ENCODE measurements around the gene ARL14. TPM values are rescaled to one million over a fixed set of nuclear protein-coding genes. Genes with fewer than 3 reads are reported as not detected.

ARL14 gene
- total RNA-seq, 3 donors from 2014 or later, result not detected

- Histone ChIP-seq H3K4me1 (no peaks in the 10 kb centered on the region), H3K36me3 (no peaks in the 10 kb centered on the region), H3K27ac (no peak overlapping the region), H3K27me3 (no peaks in the 10 kb centered on the region), H3K4me3 (no peak overlapping the region), H3K9me3 (no peaks in the 10 kb centered on the region)
- intact Hi-C loops (cut with DNase I; ENCODE audit: low total_unique reads), result no loop called here
- no peak for TF ChIP-seq POLR2AphosphoS5 (IDR thresholded peaks at IDR 0.05)
- no peak for TF ChIP-seq CTCF (IDR thresholded peaks at IDR 0.05)
- no peak for TF ChIP-seq POLR2A (IDR thresholded peaks at IDR 0.05)
- DNase-seq (ENCODE audit: low spot score in 2 of 2), result no peak
These were observed 3.8 kb upstream of the ARL14 start for GRCh38 chr3:160673188-160673587.

- no peaks in the 10 kb centered on the region for H3K27me3 ChIP-seq
- no peak for TF ChIP-seq CTCF (IDR thresholded peaks at IDR 0.05)
These were observed 1.3 kb upstream of the ARL14 start for GRCh38 chr3:160675566-160676124.

GRCh38 chr3:160677459-160677881 lies 510 bp downstream of the ARL14 start:
- no peaks in the 10 kb centered on the region for H3K36me3 ChIP-seq
- intact Hi-C loops (cut with DNase I; ENCODE audit: low total_unique reads), result no loop called here
- no peak overlapping the region for H3K27ac ChIP-seq
- no peaks in the 10 kb centered on the region for H3K9me3 ChIP-seq
- H3K27me3 ChIP-seq, result no peaks in the 10 kb centered on the region
- H3K4me1 ChIP-seq, result no peaks in the 10 kb centered on the region
- no peak for DNase-seq (ENCODE audit: low spot score in 2 of 2)
- TF ChIP-seq CTCF (IDR thresholded peaks at IDR 0.05) (no peak), POLR2A (IDR thresholded peaks at IDR 0.05) (no peak), POLR2AphosphoS5 (IDR thresholded peaks at IDR 0.05) (no peak)
- H3K4me3 ChIP-seq, result no peak overlapping the region

More at GRCh38 chr3:160675566-160676124, 1.3 kb upstream of the ARL14 start:
- H3K4me3 ChIP-seq, result no peak overlapping the region
- no peaks in the 10 kb centered on the region for H3K36me3 ChIP-seq
- intact Hi-C loops (cut with DNase I; ENCODE audit: low total_unique reads), result no loop called here
- no peaks in the 10 kb centered on the region for H3K4me1 ChIP-seq
- no peak for DNase-seq (ENCODE audit: low spot score in 2 of 2)
- H3K9me3 ChIP-seq, result no peaks in the 10 kb centered on the region
- H3K27ac ChIP-seq, result no peak overlapping the region

- Histone ChIP-seq H3K9me3 (no peaks in the 10 kb centered on the region), H3K27ac (no peak overlapping the region), H3K36me3 (no peaks in the 10 kb centered on the region), H3K27me3 (no peaks in the 10 kb centered on the region), H3K4me3 (no peak overlapping the region), H3K4me1 (no peaks in the 10 kb centered on the region)
- no peak for DNase-seq (ENCODE audit: low spot score in 2 of 2)
- TF ChIP-seq POLR2A (IDR thresholded peaks at IDR 0.05), result no peak
- TF ChIP-seq POLR2AphosphoS5 (IDR thresholded peaks at IDR 0.05), result no peak
- no peak for TF ChIP-seq CTCF (IDR thresholded peaks at IDR 0.05)
- intact Hi-C loops (cut with DNase I; ENCODE audit: low total_unique reads), result no loop called here
These were observed 1.4 kb downstream of the ARL14 start for GRCh38 chr3:160678292-160678842.

GRCh38 chr3:160684368-160684740 lies 7.4 kb downstream of the ARL14 start:
- Histone ChIP-seq H3K9me3 (no peaks in the 10 kb centered on the region), H3K4me1 (no peaks in the 10 kb centered on the region), H3K27me3 (no peaks in the 10 kb centered on the region), H3K27ac (no peak overlapping the region), H3K4me3 (no peak overlapping the region), H3K36me3 (no peaks in the 10 kb centered on the region)
- no peak for DNase-seq (ENCODE audit: low spot score in 2 of 2)
- intact Hi-C loops (cut with DNase I; ENCODE audit: low total_unique reads), result no loop called here
- no peak for TF ChIP-seq CTCF (IDR thresholded peaks at IDR 0.05)
- no peak for TF ChIP-seq POLR2A (IDR thresholded peaks at IDR 0.05)
- TF ChIP-seq POLR2AphosphoS5 (IDR thresholded peaks at IDR 0.05), result no peak
